GM23338 (cell line): ENCODE results near the gene UBE2G2. TPM values are rescaled to one million over a fixed set of nuclear protein-coding genes. Genes with fewer than 3 reads are reported as not detected.

Experiments
- ATAC-seq: fragments of 200-7000 bp; cut with Tn5 transposase; 3 replicates; pipeline ENCODE4 v1.9.1; 2020
- DNase-seq: peaks from one replicate; pipeline ENCODE4 v3.0.0-alpha.2; 2015; ENCODE audit warnings: low spot score
- H2AFZ ChIP-seq: fragments of 200-600 bp; sonication (generic); 2 replicates; pipeline ENCODE4 v1.8.0; 2016; ENCODE audit warnings: antibody characterized with exemption, mild to moderate bottlenecking, moderate library complexity
- H3F3A ChIP-seq: fragments of 200-600 bp; sonication (generic); replicated peaks from 2 replicates; pipeline ENCODE4 v1.8.0; 2017; ENCODE audit warnings: antibody characterized with exemption, mixed run types, low read depth
- H3K27ac ChIP-seq: fragments of 200-600 bp; sonication (generic); 2 replicates; pipeline ENCODE4 v1.6.1; 2016; ENCODE audit warnings: low read depth
- H3K27me3 ChIP-seq: fragments of 200-600 bp; sonication (generic); 2 replicates; pipeline ENCODE4 v1.8.0; 2016; ENCODE audit warnings: mild to moderate bottlenecking, mixed run types, moderate library complexity; ENCODE audit not compliant: insufficient read depth
- H3K36me3 ChIP-seq: fragments of 200-600 bp; sonication (generic); 2 replicates; pipeline ENCODE4 v1.8.0; 2016; ENCODE audit warnings: mild to moderate bottlenecking; ENCODE audit not compliant: insufficient read depth
- H3K4me1 ChIP-seq: fragments of 200-600 bp; sonication (generic); 2 replicates; pipeline ENCODE4 v1.8.0; 2016; ENCODE audit warnings: mild to moderate bottlenecking, moderate library complexity; ENCODE audit not compliant: insufficient read depth
- H3K4me2 ChIP-seq: fragments of 200-600 bp; sonication (generic); 2 replicates; pipeline ENCODE4 v1.7.1; 2017; ENCODE audit warnings: mixed run types
- H3K4me3 ChIP-seq: fragments of 200-600 bp; sonication (generic); 2 replicates; pipeline ENCODE4 v1.6.1; 2016; ENCODE audit warnings: mixed run types
- H3K79me2 ChIP-seq: fragments of 200-600 bp; sonication (generic); replicated peaks from 2 replicates; pipeline ENCODE4 v1.8.0; 2017; ENCODE audit warnings: mild to moderate bottlenecking; ENCODE audit not compliant: insufficient read depth
- H3K9me2 ChIP-seq: fragments of 200-600 bp; sonication (generic); 2 replicates; pipeline ENCODE4 v1.8.0; 2017; ENCODE audit not compliant: insufficient read depth
- H4K20me1 ChIP-seq: fragments of 200-600 bp; sonication (generic); replicated peaks from 2 replicates; pipeline ENCODE4 v1.8.0; 2017; ENCODE audit warnings: mild to moderate bottlenecking; ENCODE audit not compliant: insufficient read depth
- H3K27ac Mint-ChIP-seq: 2 replicates; pipeline ENCODE4 v1.8.0; 2020; ENCODE audit warnings: inconsistent platforms, mild to moderate bottlenecking, moderate library complexity, mixed read lengths
- H3K27me3 Mint-ChIP-seq: 3 replicates; pipeline ENCODE4 v1.8.0; 2022; ENCODE audit warnings: low read depth, mild to moderate bottlenecking, moderate library complexity, mixed read lengths, inconsistent platforms; ENCODE audit not compliant: insufficient read depth, poor library complexity
- H3K36me3 Mint-ChIP-seq: 3 replicates; pipeline ENCODE4 v1.8.0; 2021; ENCODE audit warnings: low read depth, mild to moderate bottlenecking, inconsistent platforms, moderate library complexity, mixed read lengths
- H3K4me1 Mint-ChIP-seq: 3 replicates; pipeline ENCODE4 v1.8.0; 2020; ENCODE audit warnings: mild to moderate bottlenecking, inconsistent platforms, mixed read lengths
- H3K4me3 Mint-ChIP-seq: 3 replicates; pipeline ENCODE4 v1.8.0; 2021; ENCODE audit warnings: moderate library complexity, mild to moderate bottlenecking, inconsistent platforms, mixed read lengths
- H3K9me3 Mint-ChIP-seq: 3 replicates; pipeline ENCODE4 v1.8.0; 2020; ENCODE audit warnings: moderate library complexity, mild to moderate bottlenecking, inconsistent platforms, mixed read lengths
- CREB1 ChIP-seq: fragments of 250-450 bp; sonication (Bioruptor Pico); IDR thresholded peaks from 2 replicates; pipeline ENCODE4 v1.5.0; 2020; ENCODE audit warnings: low read depth, mild to moderate bottlenecking, moderate library complexity
- EZH2 ChIP-seq: fragments of 200-600 bp; sonication (generic); IDR thresholded peaks from one replicate; pipeline ENCODE4 v1.8.0; 2017; ENCODE audit warnings: antibody characterized with exemption, mild to moderate bottlenecking, low read depth; ENCODE audit not compliant: unreplicated experiment
- EZH2phosphoT487 ChIP-seq: fragments of 200-600 bp; sonication (generic); IDR thresholded peaks from one replicate; pipeline ENCODE4 v1.8.1; 2018; ENCODE audit warnings: antibody characterized with exemption; ENCODE audit not compliant: unreplicated experiment
- JUNB ChIP-seq: IDR thresholded peaks from one replicate; pipeline ENCODE4 v1.6.1; 2016; ENCODE audit warnings: antibody characterized with exemption; ENCODE audit not compliant: unreplicated experiment
- NANOG ChIP-seq: IDR thresholded peaks from 2 replicates; pipeline ENCODE4 v1.6.1; 2016; ENCODE audit warnings: antibody characterized with exemption, borderline replicate concordance
- POLR2AphosphoS5 ChIP-seq: IDR thresholded peaks from 2 replicates; pipeline ENCODE4 v1.6.1; 2016; ENCODE audit warnings: antibody characterized with exemption, low read depth
- REST ChIP-seq: IDR thresholded peaks from one replicate; pipeline ENCODE4 v1.6.1; 2018; ENCODE audit warnings: antibody characterized with exemption; ENCODE audit not compliant: unreplicated experiment
- STAT1 ChIP-seq: IDR thresholded peaks from one replicate; pipeline ENCODE4 v1.6.1; 2016; ENCODE audit warnings: antibody characterized with exemption; ENCODE audit not compliant: unreplicated experiment
- ZNF114 ChIP-seq: fragments of 250-450 bp; sonication (Bioruptor Pico); IDR thresholded peaks from 2 replicates; pipeline ENCODE4 v1.5.0; 2020; ENCODE audit warnings: mild to moderate bottlenecking, moderate library complexity
- ZNF331 ChIP-seq: fragments of 250-450 bp; sonication (Bioruptor Pico); IDR thresholded peaks from 2 replicates; pipeline ENCODE4 v1.5.0; 2020; ENCODE audit warnings: low read depth, mild to moderate bottlenecking, moderate library complexity
- ZNF462 ChIP-seq: fragments of 250-450 bp; sonication (Bioruptor Pico); IDR thresholded peaks from 2 replicates; pipeline ENCODE4 v1.5.0; 2020; ENCODE audit warnings: mild to moderate bottlenecking, moderate library complexity
- polyA plus RNA-seq: library from polyadenylated mRNA; unstranded; fragments of >200 nt; fragmentation: Nextera tagmentation; extraction: Ambion mirVana; gene quantifications from 2 replicates; pipeline ENCODE4 v1.2.1, GENCODE V29; 2016
- total RNA-seq: library from RNA; depleted of rRNA; stranded (reverse); fragments of >200 nt; shearing (Covaris generic); gene quantifications from 2 replicates; pipeline ENCODE4 v1.2.3, GENCODE V29; 2014
- TF ChIP-seq, protein P1 (sequence below): IDR thresholded peaks from 2 replicates; pipeline ENCODE4 v1.6.1; 2016; ENCODE audit warnings: antibody characterized with exemption
- TF ChIP-seq, protein P2 (sequence below), 2 experiments: fragments of 200-600 bp in 1 of 2; sonication (generic) in 1 of 2; conservative IDR thresholded peaks; 2 replicates each; pipeline versions ENCODE4 v1.5.1 to v1.6.1; 2016 to 2017; ENCODE audit warnings: antibody characterized with exemption in 2 of 2, low read depth in 2 of 2, mild to moderate bottlenecking in 2 of 2, moderate library complexity in 1 of 2

UBE2G2 gene
- total and polyA plus RNA-seq, 2 experiments from 2014 or later = 66.4 to 100 TPM

DNA sequence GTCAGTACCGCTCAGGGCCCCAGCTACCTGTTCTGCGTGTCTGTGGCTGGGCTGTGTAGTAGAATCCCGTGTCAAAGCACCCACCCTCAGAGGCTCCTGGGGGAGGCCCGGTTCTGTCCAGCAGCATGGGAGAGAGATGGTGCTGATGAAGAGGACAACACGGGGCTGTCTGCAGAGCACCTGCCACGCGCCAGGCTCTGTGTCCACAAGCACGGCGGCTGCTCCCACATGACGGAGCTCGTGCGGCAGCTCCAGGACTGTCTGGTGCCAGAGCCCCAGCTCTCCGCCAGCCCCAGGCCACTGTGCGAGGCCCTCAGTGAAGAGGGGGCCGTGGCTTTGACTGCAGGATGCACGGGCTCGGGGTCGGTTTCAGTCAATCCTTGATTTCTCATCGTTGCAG is 48.3 kb downstream of the UBE2G2 start:
- no peak overlapping the region for H3K4me3 ChIP-seq
- peaks cover 5% of the 10 kb centered on the region; the same call in 1 of the 2 replicates for H3F3A ChIP-seq
- Mint-ChIP-seq H3K4me1 (peaks cover 33% of the 10 kb centered on the region), H3K36me3 (peaks cover 7% of the 10 kb centered on the region; the same call in 2 of the 3 replicates), H3K27me3 (peaks cover 7% of the 10 kb centered on the region), H3K9me3 (peaks cover 14% of the 10 kb centered on the region), H3K4me3 (no peak overlapping the region), H3K27ac (no peak overlapping the region)
- H3K79me2 ChIP-seq = no peaks in the 10 kb centered on the region
- TF ChIP-seq ZNF462 = no peak
- TF ChIP-seq EZH2 = no peak
- TF ChIP-seq CREB1 (CRISPR knock-in tag) = no peak
- no peak for TF ChIP-seq NANOG
- no peak for TF ChIP-seq ZNF114 (CRISPR knock-in tag)
- TF ChIP-seq EZH2phosphoT487 = no peak
- no peak for TF ChIP-seq ZNF331
- TF ChIP-seq, protein P1, sequence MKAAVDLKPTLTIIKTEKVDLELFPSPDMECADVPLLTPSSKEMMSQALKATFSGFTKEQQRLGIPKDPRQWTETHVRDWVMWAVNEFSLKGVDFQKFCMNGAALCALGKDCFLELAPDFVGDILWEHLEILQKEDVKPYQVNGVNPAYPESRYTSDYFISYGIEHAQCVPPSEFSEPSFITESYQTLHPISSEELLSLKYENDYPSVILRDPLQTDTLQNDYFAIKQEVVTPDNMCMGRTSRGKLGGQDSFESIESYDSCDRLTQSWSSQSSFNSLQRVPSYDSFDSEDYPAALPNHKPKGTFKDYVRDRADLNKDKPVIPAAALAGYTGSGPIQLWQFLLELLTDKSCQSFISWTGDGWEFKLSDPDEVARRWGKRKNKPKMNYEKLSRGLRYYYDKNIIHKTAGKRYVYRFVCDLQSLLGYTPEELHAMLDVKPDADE = no peak
- no peak for TF ChIP-seq POLR2AphosphoS5
- TF ChIP-seq STAT1 = no peak
- TF ChIP-seq JUNB = no peak
- TF ChIP-seq REST = no peak
- TF ChIP-seq, protein P2, sequence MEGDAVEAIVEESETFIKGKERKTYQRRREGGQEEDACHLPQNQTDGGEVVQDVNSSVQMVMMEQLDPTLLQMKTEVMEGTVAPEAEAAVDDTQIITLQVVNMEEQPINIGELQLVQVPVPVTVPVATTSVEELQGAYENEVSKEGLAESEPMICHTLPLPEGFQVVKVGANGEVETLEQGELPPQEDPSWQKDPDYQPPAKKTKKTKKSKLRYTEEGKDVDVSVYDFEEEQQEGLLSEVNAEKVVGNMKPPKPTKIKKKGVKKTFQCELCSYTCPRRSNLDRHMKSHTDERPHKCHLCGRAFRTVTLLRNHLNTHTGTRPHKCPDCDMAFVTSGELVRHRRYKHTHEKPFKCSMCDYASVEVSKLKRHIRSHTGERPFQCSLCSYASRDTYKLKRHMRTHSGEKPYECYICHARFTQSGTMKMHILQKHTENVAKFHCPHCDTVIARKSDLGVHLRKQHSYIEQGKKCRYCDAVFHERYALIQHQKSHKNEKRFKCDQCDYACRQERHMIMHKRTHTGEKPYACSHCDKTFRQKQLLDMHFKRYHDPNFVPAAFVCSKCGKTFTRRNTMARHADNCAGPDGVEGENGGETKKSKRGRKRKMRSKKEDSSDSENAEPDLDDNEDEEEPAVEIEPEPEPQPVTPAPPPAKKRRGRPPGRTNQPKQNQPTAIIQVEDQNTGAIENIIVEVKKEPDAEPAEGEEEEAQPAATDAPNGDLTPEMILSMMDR (conservative IDR thresholded peaks at IDR 0.05; ENCODE audit: low read depth in 2 of 2) = no peak
- H4K20me1 ChIP-seq = no peaks in the 10 kb centered on the region
- H3K4me2 ChIP-seq = no peak overlapping the region
- H3K27ac ChIP-seq = no peak overlapping the region
- H3K27me3 ChIP-seq = no peaks in the 10 kb centered on the region
- no peak for ATAC-seq
- DNase-seq = no peak
- H3K4me1 ChIP-seq = peaks cover 25% of the 10 kb centered on the region
- H2AFZ ChIP-seq = no peak overlapping the region
- no peaks in the 10 kb centered on the region; the same call in 1 of the 2 replicates for H3K36me3 ChIP-seq
- no peaks in the 10 kb centered on the region for H3K9me2 ChIP-seq
